GM10266 (cell line): ENCODE measurements around the gene TMC4.

ENCODE experiments used
- DNase-seq: peaks from one replicate; pipeline ENCODE4 v3.0.0; 2012; ENCODE audit errors: extremely low spot score
- TF ChIP-seq, protein P1 (sequence below): IDR thresholded peaks from 2 replicates; pipeline ENCODE4 v1.5.1; 2012; ENCODE audit warnings: mild to moderate bottlenecking, low read depth; ENCODE audit not compliant: control insufficient read depth, insufficient read depth; ENCODE audit errors: missing control alignments

The TMC4 gene

DNA sequence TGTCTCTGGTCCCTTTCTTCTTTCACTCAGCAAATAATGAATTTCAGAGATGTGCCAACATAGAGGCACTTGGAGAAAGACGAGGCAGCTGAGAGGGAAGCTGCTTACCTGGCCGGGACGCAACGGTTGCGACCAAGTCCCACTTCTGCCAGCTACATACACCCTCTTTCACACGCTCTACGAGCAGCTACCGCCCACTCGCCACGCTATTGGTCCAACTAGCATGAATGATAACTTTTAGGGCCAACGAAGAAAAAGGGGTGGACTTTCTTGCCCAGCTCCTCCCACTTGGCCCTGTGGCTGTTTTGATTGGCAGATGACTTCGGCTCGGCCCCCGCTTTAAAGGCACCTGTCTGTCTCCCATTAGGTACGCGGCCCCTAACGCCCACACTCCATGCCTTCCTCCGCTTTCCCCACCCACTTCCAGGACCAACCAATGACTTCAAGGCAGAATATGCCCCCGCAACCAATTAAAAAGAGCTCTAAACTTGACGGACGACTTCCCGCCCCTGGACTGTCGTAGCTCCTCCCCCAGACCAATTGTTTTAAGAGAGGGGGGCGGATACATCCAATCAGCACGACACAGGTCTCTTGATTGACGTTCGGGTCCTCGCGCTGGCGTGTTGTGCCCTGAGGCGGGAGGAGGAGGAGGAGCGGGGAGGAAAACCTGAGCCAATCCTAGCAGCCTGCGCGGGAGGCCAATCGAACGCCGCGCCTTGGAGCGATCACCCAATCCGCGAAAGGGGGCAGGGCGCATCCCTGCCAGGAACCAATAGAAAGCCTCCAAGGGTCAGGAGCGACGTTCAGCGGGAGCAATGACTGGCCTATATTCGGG lies 35.9 kb downstream of the TMC4 start:
- TF ChIP-seq, protein P1, sequence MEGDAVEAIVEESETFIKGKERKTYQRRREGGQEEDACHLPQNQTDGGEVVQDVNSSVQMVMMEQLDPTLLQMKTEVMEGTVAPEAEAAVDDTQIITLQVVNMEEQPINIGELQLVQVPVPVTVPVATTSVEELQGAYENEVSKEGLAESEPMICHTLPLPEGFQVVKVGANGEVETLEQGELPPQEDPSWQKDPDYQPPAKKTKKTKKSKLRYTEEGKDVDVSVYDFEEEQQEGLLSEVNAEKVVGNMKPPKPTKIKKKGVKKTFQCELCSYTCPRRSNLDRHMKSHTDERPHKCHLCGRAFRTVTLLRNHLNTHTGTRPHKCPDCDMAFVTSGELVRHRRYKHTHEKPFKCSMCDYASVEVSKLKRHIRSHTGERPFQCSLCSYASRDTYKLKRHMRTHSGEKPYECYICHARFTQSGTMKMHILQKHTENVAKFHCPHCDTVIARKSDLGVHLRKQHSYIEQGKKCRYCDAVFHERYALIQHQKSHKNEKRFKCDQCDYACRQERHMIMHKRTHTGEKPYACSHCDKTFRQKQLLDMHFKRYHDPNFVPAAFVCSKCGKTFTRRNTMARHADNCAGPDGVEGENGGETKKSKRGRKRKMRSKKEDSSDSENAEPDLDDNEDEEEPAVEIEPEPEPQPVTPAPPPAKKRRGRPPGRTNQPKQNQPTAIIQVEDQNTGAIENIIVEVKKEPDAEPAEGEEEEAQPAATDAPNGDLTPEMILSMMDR = no peak
- DNase-seq = peak; percentile 99

DNA sequence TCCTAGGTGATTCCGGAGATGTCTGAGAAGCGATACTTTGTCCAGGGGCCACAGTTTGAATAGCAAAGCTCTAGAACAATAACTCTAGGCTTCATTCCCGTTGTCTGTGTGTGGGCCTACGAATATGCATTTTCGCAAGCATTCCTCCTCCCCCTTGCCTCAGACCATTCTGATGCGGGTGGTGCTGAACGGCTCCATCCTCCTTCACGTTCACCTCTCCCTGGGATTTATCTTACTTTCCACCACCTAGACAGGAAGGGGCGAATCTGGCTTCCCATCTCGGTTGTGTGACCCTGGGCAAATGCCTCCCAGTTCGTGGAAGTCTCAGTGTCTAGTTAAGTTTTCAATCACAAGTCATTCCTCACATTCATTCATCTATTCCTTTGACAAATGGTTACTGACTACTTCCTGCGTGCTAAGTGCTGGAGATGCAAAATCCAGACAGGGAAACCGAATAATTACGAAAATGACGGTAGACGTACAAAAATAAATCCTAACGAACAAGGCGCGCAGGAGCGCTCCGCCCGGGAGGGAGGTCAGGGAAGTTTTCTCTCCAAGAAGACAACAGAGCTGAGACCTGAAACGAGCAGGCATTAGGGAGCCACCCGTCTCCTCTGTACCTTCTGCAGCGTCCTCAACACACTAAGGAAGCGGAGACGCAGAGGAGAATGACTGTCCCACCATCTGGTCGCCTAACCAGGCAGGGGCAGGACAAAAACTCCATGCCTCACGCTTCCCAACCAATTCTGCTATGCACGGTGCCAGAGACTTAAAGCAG lies 36.7 kb downstream of the TMC4 start:
- TF ChIP-seq, protein P1 = no peak
- no peak for DNase-seq

DNA sequence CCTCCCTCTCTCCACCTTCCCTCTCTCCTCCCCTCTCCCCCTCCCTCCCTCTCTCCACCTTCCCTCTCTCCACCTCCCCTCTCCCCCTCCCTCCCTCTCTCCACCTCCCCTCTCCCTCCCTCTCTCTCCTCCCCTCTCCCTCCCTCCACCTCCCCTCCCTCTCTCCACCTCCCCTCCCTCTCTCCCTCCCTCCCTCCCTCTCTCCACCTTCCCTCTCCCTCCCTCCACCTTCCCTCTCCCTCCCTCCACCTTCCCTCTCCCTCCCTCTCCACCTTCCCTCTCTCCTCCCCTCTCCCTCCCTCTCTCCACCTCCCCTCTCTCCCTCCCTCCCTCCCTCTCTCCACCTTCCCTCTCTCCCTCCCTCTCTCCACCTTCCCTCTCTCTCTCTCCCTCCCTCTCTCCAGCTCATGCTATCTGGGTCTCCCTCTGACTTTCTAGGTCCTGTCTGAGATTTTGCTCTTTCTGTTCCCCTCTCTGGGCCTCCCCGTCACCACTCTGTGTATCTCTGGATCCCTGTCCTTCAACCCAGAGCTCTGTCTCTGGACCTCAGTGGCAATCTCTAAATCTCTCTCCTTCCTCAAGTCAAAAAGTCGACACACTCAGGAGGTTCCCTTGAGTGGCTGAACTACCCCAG lies 38.9 kb downstream of the TMC4 start:
- no peak for DNase-seq
- TF ChIP-seq, protein P1 = no peak

DNA sequence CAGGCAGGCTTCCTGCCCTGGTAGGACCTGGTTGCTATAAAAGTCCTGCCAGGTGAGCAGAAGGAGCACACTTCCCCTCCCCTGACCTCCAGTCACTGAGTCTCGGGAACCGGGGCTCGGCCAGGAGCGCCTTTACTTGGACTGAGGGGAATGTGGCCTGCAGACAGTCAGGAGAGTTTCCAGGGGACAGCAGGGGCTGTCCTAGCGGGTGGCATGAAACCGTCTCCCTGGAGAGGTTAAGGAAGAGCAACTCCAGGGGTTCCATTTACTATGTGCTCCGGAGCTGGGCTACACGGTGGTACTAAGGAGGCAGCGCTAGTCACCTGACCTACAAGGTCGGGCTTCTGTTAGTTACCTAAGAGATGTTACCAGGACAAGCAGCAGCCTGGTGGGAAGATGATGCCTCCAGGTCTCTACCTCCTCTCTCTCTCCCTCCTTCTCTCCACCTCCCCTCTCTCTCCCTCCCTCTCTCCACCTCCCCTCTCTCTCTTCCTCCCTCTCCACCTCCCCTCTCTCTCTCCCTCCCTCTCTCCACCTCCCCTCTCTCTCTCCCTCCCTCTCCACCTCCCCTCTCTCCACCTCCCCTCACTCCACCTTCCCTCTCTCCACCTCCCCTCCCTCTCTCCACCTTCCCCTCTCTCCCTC lies 39.5 kb downstream of the TMC4 start:
- TF ChIP-seq, protein P1 = no peak

DNA sequence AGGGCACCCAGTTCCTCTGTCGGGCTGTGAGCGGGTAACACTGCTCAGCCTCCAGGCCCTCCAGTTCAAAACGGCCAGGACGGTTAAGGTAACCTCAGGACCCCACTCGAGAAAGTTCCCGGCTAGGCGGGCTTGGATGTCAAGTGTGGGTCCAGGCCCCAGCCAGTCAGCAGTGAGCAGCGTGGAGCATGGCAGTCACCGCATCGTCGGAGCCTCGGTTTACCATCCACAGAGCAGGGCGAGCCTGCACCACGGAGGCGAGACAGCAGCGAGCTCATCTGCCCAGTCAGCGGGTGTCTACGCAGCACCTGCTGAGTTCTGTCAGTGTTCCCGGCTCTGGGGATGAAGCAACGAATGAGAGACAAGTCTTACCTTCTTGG lies 43.4 kb downstream of the TMC4 start:
- TF ChIP-seq, protein P1 = no peak
- DNase-seq = no peak

More for the DNA sequence above, 39.5 kb downstream of the TMC4 start:
- DNase-seq = no peak

DNA sequence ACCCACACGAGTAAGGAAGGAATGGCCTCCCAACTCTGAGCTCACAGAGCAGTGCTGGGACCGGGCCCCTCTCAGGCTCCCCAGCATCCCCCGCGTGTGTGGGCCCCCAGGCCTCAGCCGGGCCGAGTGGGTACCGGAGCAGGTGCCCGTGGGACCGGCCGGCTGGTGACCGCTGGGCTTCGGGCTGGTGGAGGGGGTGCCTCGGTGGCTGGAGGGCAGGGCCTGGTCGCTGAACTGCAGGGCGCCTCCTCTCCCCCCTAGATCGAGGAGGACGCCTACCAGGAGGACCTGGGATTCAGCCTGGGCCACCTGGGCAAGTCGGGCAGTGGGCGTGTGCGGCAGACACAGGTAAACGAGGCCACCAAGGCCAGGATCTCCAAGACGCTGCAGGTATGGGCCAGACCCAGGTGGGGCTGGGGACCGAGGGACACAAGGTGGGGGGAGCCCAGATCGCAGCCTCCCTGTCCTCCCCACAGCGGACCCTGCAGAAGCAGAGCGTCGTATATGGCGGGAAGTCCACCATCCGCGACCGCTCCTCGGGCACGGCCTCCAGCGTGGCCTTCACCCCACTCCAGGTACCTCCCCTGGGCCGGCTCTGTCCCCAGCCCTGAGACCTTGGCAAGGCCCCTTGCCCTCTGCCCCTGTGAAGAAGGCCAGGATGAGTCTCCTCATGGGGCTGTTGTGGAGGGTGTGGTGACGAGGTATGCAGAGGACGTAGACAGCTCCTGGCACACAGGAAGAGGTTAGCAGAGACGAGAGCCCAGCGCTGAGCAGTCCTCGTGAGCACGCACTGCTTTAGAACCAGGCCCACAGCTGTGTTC lies 44.0 kb downstream of the TMC4 start:
- DNase-seq = no peak
- TF ChIP-seq, protein P1 = no peak
